Liver (tissue), 9 donors: ENCODE results near the gene HCFC1. TPM values are rescaled to one million over a fixed set of nuclear protein-coding genes. Genes with fewer than 3 reads are reported as not detected.

Experiments
- DNase-seq: peaks from one replicate; pipeline ENCODE4 v3.0.0-alpha.2; 2017; ENCODE audit warnings: low spot score
- H3K27ac ChIP-seq, 2 donors: one replicate each; pipeline ENCODE4 v1.7.0; 2013; ENCODE audit warnings: inconsistent platforms in 2 of 2, low read length in 2 of 2, control low read depth in 1 of 2, low read depth in 1 of 2, mild to moderate bottlenecking in 1 of 2
- H3K27me3 ChIP-seq, 4 donors: one replicate each; pipeline versions ENCODE4 v1.6.1 to v1.7.0; 2013; ENCODE audit warnings: low read length in 3 of 4, inconsistent platforms in 1 of 4, mild to moderate bottlenecking in 1 of 4, moderate library complexity in 1 of 4; ENCODE audit not compliant: control insufficient read depth in 4 of 4, insufficient read depth in 4 of 4
- H3K36me3 ChIP-seq, 4 donors: one replicate each; pipeline versions ENCODE4 v1.6.1 to v1.7.0; 2013; ENCODE audit warnings: low read length in 3 of 4, mild to moderate bottlenecking in 3 of 4, low read depth in 1 of 4, moderate library complexity in 1 of 4; ENCODE audit not compliant: control insufficient read depth in 4 of 4, insufficient read depth in 3 of 4
- H3K4me1 ChIP-seq, 4 donors: one replicate each; pipeline versions ENCODE4 v1.6.1 to v1.7.0; 2013; ENCODE audit warnings: low read length in 3 of 4, mild to moderate bottlenecking in 3 of 4, moderate library complexity in 1 of 4; ENCODE audit not compliant: control insufficient read depth in 4 of 4, insufficient read depth in 4 of 4
- H3K4me3 ChIP-seq, 3 donors: one replicate each; pipeline versions ENCODE4 v1.6.1 to v1.7.0; 2013; ENCODE audit warnings: low read length in 3 of 3, control low read depth in 1 of 3, low read depth in 1 of 3, mild to moderate bottlenecking in 1 of 3
- H3K9ac ChIP-seq, 2 donors: one replicate each; pipeline ENCODE4 v1.7.0; 2013; ENCODE audit warnings: low read length in 2 of 2, mild to moderate bottlenecking in 2 of 2, moderate library complexity in 2 of 2, control low read depth in 1 of 2, low read depth in 1 of 2
- H3K9me3 ChIP-seq, 4 donors: one replicate each; pipeline versions ENCODE4 v1.6.1 to v1.7.0; 2013; ENCODE audit warnings: low read length in 3 of 4; ENCODE audit not compliant: control insufficient read depth in 4 of 4
- EGR1 ChIP-seq, 2 donors: IDR thresholded peaks; 2 replicates each; pipeline ENCODE4 v1.6.1; 2016 to 2018; ENCODE audit warnings: antibody characterized with exemption in 2 of 2, low read depth in 2 of 2
- FOXA1 ChIP-seq: IDR thresholded peaks from 2 replicates; pipeline ENCODE4 v1.6.1; 2016; ENCODE audit warnings: antibody characterized with exemption
- FOXA2 ChIP-seq: IDR thresholded peaks from 2 replicates; pipeline ENCODE4 v1.6.1; 2016; ENCODE audit warnings: antibody characterized with exemption
- GABPA ChIP-seq, 2 donors: IDR thresholded peaks in 1 of 2; conservative IDR thresholded peaks in 1 of 2; 2 replicates each; pipeline ENCODE4 v1.6.1; 2016; ENCODE audit warnings: antibody characterized with exemption in 2 of 2, mild to moderate bottlenecking in 1 of 2, moderate library complexity in 1 of 2
- HNF4A ChIP-seq, 2 donors: conservative IDR thresholded peaks; 2 replicates each; pipeline ENCODE4 v1.6.1; 2016; ENCODE audit warnings: antibody characterized with exemption in 2 of 2, mild to moderate bottlenecking in 2 of 2
- HNF4G ChIP-seq: IDR thresholded peaks from 2 replicates; pipeline ENCODE4 v1.6.1; 2016; ENCODE audit warnings: antibody characterized with exemption
- JUND ChIP-seq, 2 donors: IDR thresholded peaks; 2 replicates each; pipeline ENCODE4 v1.6.1; 2016; ENCODE audit warnings: antibody characterized with exemption in 2 of 2
- NR2F2 ChIP-seq: IDR thresholded peaks from 2 replicates; pipeline ENCODE4 v1.6.1; 2016; ENCODE audit warnings: antibody characterized with exemption
- RAD21 ChIP-seq, 2 donors: IDR thresholded peaks; 2 replicates each; pipeline ENCODE4 v1.6.1; 2016; ENCODE audit warnings: antibody characterized with exemption in 2 of 2, mild to moderate bottlenecking in 2 of 2
- RXRA ChIP-seq, 2 donors: IDR thresholded peaks; 2 replicates each; pipeline ENCODE4 v1.6.1; 2017 to 2018; ENCODE audit warnings: antibody characterized with exemption in 2 of 2, mild to moderate bottlenecking in 1 of 2
- SP1 ChIP-seq: IDR thresholded peaks from 2 replicates; pipeline ENCODE4 v1.6.1; 2018; ENCODE audit warnings: antibody characterized with exemption, mild to moderate bottlenecking
- TAF1 ChIP-seq: conservative IDR thresholded peaks from 2 replicates; pipeline ENCODE4 v1.6.1; 2016; ENCODE audit warnings: antibody characterized with exemption, mild to moderate bottlenecking
- YY1 ChIP-seq: IDR thresholded peaks from 2 replicates; pipeline ENCODE4 v1.6.1; 2016; ENCODE audit warnings: antibody characterized with exemption, mild to moderate bottlenecking
- WGBS: extraction: QIAGEN DNeasy Blood & Tissue Kit; methylation state at CpG from one replicate; pipeline ENCODE4 v1.1.7; 2013; 5-methylcytosine and 5-hydroxymethylcytosine counted together
- polyA plus RNA-seq, 2 donors: library from polyadenylated mRNA; stranded (reverse) in 1 of 2; unstranded in 1 of 2; fragments of 200-250 nt in 1 of 2; fragments of >200 nt in 1 of 2; fragmentation: Nextera tagmentation in 1 of 2; extraction: Ambion mirVana in 1 of 2; gene quantifications; one replicate each; pipeline versions ENCODE4 v1.2.1 to v1.2.3, GENCODE V29; 2013 to 2015
- total RNA-seq, 2 donors: library from RNA; depleted of rRNA; stranded (reverse); fragments of >200 nt; gene quantifications; one replicate each; pipeline ENCODE4 v1.2.3, GENCODE V29; 2014
- TF ChIP-seq, protein P1 (sequence below): IDR thresholded peaks from 2 replicates; pipeline ENCODE4 v1.6.1; 2016; ENCODE audit warnings: antibody characterized with exemption
- TF ChIP-seq, protein P2 (sequence below): IDR thresholded peaks from 2 replicates; pipeline ENCODE4 v1.6.1; 2016; ENCODE audit warnings: antibody characterized with exemption, mild to moderate bottlenecking
- TF ChIP-seq, protein P3 (sequence below): IDR thresholded peaks from 2 replicates; pipeline ENCODE4 v1.6.1; 2016; ENCODE audit warnings: antibody characterized with exemption
- TF ChIP-seq, protein P4 (sequence below): IDR thresholded peaks from 2 replicates; pipeline ENCODE4 v1.6.1; 2016; ENCODE audit warnings: antibody characterized with exemption
- donor health status: healthy.
- donor health status: healthy.
- donor health status: healthy.
- donor health status: healthy.
- donor health status: healthy.

HCFC1 gene
- total and polyA plus RNA-seq, 4 donors = 7.9 to 26.9 (median 13.9) TPM

DNA sequence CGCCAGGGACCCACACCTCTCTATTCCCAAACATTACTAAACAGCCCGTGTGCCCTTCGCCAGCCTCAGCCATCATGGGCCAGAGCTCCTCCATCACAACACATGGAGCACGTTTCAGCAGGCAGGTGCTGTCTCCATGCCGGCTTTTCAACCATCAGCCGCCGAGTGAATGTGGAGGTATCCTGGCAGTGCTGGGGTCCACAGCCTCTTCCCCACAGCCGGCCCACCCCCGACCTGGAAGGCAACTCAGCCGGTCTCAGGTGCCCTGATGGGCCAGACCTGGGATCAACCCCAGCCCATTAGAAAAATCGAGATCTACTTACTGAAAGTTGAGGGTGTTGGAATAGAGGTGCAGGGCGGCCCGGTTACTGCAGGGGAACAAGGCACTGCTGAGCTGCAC lies 39.9 kb downstream of the HCFC1 start:
- Histone ChIP-seq H3K9ac (no peak overlapping the region), H3K36me3 (peaks cover 0 to 15% (median 1%) of the 10 kb centered on the region in 4 donors), H3K27me3 (no peaks in the 10 kb centered on the region), H3K4me1 (peaks cover 2 to 35% (median 28%) of the 10 kb centered on the region in 4 donors), H3K27ac (no peak overlapping the region), H3K9me3 (no peaks in the 10 kb centered on the region), H3K4me3 (no peak overlapping the region)
- no peak for TF ChIP-seq FOXA1
- TF ChIP-seq RAD21 (IDR thresholded peaks at IDR 0.05) = no peak
- no peak for TF ChIP-seq EGR1 (IDR thresholded peaks at IDR 0.05; ENCODE audit: low read depth in 2 of 2)
- TF ChIP-seq, protein P1, sequence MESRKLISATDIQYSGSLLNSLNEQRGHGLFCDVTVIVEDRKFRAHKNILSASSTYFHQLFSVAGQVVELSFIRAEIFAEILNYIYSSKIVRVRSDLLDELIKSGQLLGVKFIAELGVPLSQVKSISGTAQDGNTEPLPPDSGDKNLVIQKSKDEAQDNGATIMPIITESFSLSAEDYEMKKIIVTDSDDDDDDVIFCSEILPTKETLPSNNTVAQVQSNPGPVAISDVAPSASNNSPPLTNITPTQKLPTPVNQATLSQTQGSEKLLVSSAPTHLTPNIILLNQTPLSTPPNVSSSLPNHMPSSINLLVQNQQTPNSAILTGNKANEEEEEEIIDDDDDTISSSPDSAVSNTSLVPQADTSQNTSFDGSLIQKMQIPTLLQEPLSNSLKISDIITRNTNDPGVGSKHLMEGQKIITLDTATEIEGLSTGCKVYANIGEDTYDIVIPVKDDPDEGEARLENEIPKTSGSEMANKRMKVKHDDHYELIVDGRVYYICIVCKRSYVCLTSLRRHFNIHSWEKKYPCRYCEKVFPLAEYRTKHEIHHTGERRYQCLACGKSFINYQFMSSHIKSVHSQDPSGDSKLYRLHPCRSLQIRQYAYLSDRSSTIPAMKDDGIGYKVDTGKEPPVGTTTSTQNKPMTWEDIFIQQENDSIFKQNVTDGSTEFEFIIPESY = no peak
- TF ChIP-seq FOXA2 = no peak
- no peak for TF ChIP-seq YY1
- no peak for TF ChIP-seq NR2F2
- TF ChIP-seq GABPA (IDR thresholded peaks at IDR 0.05 in 1 of 2, conservative IDR thresholded peaks at IDR 0.05 in 1 of 2) = no peak
- TF ChIP-seq HNF4G = no peak
- TF ChIP-seq TAF1 = no peak
- no peak for TF ChIP-seq HNF4A (conservative IDR thresholded peaks at IDR 0.05)
- TF ChIP-seq SP1 = no peak
- TF ChIP-seq, protein P2, sequence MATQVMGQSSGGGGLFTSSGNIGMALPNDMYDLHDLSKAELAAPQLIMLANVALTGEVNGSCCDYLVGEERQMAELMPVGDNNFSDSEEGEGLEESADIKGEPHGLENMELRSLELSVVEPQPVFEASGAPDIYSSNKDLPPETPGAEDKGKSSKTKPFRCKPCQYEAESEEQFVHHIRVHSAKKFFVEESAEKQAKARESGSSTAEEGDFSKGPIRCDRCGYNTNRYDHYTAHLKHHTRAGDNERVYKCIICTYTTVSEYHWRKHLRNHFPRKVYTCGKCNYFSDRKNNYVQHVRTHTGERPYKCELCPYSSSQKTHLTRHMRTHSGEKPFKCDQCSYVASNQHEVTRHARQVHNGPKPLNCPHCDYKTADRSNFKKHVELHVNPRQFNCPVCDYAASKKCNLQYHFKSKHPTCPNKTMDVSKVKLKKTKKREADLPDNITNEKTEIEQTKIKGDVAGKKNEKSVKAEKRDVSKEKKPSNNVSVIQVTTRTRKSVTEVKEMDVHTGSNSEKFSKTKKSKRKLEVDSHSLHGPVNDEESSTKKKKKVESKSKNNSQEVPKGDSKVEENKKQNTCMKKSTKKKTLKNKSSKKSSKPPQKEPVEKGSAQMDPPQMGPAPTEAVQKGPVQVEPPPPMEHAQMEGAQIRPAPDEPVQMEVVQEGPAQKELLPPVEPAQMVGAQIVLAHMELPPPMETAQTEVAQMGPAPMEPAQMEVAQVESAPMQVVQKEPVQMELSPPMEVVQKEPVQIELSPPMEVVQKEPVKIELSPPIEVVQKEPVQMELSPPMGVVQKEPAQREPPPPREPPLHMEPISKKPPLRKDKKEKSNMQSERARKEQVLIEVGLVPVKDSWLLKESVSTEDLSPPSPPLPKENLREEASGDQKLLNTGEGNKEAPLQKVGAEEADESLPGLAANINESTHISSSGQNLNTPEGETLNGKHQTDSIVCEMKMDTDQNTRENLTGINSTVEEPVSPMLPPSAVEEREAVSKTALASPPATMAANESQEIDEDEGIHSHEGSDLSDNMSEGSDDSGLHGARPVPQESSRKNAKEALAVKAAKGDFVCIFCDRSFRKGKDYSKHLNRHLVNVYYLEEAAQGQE = no peak
- TF ChIP-seq, protein P3, sequence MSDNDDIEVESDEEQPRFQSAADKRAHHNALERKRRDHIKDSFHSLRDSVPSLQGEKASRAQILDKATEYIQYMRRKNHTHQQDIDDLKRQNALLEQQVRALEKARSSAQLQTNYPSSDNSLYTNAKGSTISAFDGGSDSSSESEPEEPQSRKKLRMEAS = no peak
- TF ChIP-seq RXRA (IDR thresholded peaks at IDR 0.05) = no peak
- TF ChIP-seq, protein P4, sequence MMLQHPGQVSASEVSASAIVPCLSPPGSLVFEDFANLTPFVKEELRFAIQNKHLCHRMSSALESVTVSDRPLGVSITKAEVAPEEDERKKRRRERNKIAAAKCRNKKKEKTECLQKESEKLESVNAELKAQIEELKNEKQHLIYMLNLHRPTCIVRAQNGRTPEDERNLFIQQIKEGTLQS = no peak
- WGBS = 95% methylated on average over 13 of the region's 13 CpGs
- no peak for DNase-seq

DNA sequence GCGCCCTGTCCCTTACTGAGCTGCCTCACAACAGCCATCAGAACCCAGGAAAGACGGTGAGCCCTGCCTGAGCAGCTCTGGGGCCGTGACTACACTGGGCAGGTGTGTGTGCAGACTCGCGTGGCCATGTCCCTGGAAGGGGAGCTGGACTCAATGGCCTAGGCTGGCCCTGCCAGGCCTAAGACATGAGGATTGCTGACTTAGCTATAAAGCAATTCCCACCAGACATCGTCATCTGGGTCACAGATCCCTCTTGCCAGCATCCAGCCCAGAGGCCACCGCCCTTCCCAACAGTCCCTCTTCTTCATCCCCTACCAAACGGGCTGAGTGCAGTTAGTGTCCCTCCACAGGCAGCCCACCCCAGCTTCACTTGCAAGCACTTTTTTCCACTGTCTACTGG lies 40.5 kb downstream of the HCFC1 start:
- no peak for DNase-seq
- peaks cover 2 to 40% (median 28%) of the 10 kb centered on the region in 4 donors for H3K4me1 ChIP-seq
- no peaks in the 10 kb centered on the region for H3K9me3 ChIP-seq
- H3K4me3 ChIP-seq = no peak overlapping the region
- H3K9ac ChIP-seq = no peak overlapping the region
- H3K27me3 ChIP-seq = no peaks in the 10 kb centered on the region
- 93% methylated on average over 8 of the region's 8 CpGs for WGBS
- H3K36me3 ChIP-seq = peaks cover 0 to 15% (median 1%) of the 10 kb centered on the region in 4 donors
- H3K27ac ChIP-seq = no peak overlapping the region
- no peak for TF ChIP-seq YY1
- no peak for TF ChIP-seq EGR1 (IDR thresholded peaks at IDR 0.05; ENCODE audit: low read depth in 2 of 2)
- TF ChIP-seq, protein P1 = no peak
- TF ChIP-seq, protein P4 = no peak
- TF ChIP-seq, protein P2 = no peak
- TF ChIP-seq RXRA (IDR thresholded peaks at IDR 0.05) = no peak
- no peak for TF ChIP-seq HNF4G
- TF ChIP-seq RAD21 (IDR thresholded peaks at IDR 0.05) = no peak
- no peak for TF ChIP-seq HNF4A (conservative IDR thresholded peaks at IDR 0.05)
- TF ChIP-seq FOXA1 = no peak
- TF ChIP-seq, protein P3 = no peak
- TF ChIP-seq JUND (IDR thresholded peaks at IDR 0.05) = no peak
- TF ChIP-seq FOXA2 = no peak
- TF ChIP-seq TAF1 = no peak
